Measurements from ENCODE around the gene CHRM1.

Gene CHRM1

DNA sequence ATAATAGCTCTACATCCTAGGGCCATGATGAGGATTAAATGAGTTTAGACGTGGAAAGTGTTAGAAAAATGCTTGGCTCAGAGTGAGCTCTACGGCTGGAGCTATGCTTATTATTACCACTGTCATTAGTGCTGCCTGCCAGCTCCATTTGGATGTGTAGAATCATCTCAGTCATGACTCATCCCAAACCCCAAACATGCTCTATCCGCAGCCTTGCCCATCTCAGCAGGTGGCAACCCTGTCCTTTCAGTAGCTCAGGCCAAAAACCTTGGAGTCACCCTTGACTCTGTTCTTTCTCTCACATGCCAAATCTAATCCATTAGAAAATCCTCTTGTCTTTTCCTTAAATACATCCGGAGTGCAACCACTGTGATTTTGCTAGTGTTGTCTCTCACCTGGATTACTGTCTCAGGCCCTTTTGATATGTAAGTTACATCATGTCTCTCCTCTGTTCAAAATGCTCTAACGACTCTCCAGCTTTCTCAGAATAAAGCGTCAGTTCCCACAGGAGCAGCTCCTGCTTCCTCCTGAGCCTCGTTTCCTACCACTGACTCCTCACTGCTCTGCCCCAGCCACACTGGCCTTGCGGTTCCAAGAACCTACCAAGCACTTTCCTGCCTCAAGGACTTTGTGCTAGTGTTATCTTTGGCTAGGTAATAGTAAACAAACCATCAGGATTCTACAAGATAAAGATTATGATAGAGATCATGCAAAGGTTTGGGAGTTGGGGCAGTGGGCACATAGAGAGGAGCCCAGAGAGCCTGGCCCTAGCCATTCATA, 10.5 kb upstream of the CHRM1 start:
- no peak overlapping the region for H3K27ac ChIP-seq
- TF ChIP-seq ZFX (IDR thresholded peaks at IDR 0.05; ENCODE audit: borderline replicate concordance) = no peak
- TF ChIP-seq, protein P1, sequence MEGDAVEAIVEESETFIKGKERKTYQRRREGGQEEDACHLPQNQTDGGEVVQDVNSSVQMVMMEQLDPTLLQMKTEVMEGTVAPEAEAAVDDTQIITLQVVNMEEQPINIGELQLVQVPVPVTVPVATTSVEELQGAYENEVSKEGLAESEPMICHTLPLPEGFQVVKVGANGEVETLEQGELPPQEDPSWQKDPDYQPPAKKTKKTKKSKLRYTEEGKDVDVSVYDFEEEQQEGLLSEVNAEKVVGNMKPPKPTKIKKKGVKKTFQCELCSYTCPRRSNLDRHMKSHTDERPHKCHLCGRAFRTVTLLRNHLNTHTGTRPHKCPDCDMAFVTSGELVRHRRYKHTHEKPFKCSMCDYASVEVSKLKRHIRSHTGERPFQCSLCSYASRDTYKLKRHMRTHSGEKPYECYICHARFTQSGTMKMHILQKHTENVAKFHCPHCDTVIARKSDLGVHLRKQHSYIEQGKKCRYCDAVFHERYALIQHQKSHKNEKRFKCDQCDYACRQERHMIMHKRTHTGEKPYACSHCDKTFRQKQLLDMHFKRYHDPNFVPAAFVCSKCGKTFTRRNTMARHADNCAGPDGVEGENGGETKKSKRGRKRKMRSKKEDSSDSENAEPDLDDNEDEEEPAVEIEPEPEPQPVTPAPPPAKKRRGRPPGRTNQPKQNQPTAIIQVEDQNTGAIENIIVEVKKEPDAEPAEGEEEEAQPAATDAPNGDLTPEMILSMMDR (IDR thresholded peaks at IDR 0.05) = no peak

DNA sequence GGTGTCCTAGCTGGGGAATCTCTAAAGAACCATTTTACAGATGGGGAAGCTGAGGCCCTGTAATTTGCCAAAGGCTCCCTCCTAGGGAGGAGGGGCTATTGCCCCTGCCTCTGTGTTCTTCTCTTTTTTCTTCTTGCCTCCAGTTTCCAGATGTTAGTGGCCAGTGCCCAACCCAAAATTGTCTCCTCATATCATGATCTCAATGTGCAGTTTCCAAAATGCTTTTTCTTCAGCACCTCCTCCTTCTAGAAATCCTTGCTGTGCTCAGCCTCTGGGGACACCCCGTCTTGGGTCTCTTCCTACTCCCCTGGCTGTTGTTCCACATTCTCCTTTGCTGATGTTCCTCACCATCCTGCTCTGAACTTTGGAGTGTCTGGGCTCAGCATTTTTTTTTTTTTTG, 9.5 kb upstream of the CHRM1 start:
- no peak overlapping the region for H3K27ac ChIP-seq
- no peak for TF ChIP-seq ZFX (IDR thresholded peaks at IDR 0.05; ENCODE audit: borderline replicate concordance)
- TF ChIP-seq, protein P1 (IDR thresholded peaks at IDR 0.05) = no peak

DNA sequence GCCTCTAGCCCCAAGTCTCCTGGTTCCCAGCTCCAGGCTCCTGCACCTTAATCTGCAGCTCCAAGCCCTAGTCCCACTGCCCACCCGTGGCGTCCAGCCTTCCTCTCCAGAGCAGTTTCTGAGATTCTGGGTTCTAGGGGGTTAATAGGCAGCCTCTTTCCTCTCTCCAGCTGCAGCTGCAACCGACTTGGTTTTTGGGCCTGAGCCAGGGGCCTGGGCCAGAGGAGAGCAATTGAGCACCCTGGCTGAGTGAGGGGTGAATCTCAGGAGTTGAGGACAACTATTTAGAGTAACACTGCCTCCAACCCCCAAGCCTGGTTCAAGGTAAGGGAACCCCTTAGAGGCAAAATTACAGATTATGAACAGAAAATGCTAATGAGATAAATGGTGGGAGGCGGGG, 9.0 kb upstream of the CHRM1 start:
- TF ChIP-seq, protein P1 (IDR thresholded peaks at IDR 0.05) = no peak
- TF ChIP-seq ZFX (IDR thresholded peaks at IDR 0.05; ENCODE audit: borderline replicate concordance) = no peak
- no peak overlapping the region for H3K27ac ChIP-seq

DNA sequence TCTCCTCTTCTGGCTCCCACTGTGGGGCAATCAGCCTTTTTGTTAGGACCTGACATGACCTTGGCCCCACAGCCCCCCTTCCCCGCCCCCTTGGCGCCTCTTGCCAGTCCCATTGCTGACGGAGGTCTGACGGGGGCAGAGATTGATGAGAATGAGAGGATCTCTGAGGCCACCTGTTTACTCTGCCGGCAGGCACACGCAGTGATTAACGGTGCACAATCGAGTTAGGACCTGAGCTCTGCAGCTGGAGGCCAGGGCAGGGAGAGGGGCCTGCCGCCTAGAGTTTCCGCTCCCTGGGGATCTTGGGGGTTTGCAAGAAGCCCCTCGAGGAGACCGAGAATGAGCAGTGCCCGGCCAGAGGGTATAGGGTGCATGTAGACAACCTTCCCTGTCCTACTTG, 6.8 kb upstream of the CHRM1 start:
- TF ChIP-seq, protein P1 (IDR thresholded peaks at IDR 0.05) = no peak
- TF ChIP-seq ZFX (IDR thresholded peaks at IDR 0.05; ENCODE audit: borderline replicate concordance) = no peak

DNA sequence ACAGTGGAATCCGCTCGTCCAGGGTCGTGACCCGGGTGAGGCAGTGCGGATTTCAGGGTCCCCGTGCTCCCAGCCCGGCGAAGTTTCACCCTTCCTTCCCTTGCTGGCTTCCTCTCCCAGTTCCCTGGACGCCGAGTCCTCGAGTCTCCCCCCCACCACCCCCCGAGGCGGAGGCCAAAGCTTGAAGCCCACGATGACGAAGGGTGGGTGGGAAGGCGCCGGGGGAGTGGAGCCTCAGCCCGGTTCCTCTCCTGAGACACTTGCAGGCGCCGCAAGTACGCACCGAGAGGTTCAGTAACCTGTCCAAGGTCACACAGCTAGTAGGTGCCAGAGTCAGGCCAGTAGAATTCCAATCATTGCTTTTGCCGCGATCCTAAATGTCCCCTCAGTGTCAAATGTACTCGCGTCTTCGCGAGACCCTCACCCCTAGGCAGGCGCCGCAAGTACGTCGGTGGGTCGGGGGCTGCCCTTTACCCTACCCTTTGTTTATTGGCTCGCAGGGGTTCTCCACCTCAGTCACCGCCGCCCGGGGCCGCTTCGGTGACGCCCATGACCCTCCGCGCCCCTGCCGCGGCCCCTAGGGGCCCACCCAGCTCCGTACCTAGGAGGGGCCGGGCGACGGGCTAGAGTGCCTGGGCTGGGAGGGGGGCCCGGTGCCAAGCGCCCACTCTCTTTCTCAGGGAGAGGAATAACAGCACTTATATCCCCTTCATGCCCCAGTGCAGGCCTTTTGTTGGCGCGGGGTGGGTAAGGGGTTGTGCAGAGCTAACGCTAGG, 5.7 kb upstream of the CHRM1 start:
- H3K27ac ChIP-seq = no peak overlapping the region
- TF ChIP-seq, protein P1 (IDR thresholded peaks at IDR 0.05) = no peak
- TF ChIP-seq ZFX (IDR thresholded peaks at IDR 0.05; ENCODE audit: borderline replicate concordance) = no peak

More for the DNA sequence above, 6.8 kb upstream of the CHRM1 start:
- H3K27ac ChIP-seq = no peak overlapping the region

DNA sequence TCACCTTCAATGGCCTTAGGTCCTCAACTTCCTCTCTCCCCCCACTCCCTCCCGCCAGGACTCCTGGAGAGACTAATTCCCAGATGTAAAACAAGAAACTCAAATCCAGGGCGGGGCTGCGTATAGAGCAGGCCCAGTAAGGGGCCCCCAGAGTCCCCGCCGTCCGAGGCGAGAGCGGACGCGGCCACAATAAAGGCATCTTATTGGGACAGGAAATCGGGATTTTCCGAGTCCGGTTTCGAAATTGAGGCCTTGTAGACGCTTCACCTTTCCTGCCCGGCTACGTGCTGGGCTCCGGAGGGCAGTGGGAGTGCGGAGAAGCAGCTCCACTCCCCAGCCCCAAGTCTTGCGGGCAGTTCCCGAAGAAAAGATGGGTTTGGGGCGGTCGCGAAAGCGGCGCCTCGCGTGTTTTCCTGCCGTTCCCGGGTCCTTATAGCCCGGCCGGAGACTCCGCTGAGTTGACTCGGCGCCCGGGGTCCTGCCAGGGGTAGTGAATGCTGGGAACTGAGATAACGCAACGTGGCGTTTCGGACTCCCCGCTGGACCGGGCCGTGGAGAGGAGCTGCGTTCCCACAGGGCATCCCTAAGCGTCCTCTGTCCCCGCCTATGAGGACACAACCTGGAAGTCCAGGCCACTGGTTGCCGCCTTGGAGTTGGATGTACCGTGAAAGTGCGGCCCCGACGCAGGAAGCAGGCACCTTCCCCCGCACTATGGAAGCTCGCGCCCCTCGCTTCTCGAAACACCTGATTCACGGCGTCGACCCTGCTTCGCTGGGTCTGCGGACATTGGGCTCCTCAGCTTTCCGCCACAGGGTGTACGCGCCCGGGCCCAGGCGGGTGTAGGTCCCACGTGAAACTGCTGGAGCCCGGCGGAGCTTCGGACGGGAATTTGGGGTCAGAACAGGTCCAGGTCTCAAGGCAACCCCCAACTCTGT, 4.8 kb upstream of the CHRM1 start:
- no peak for TF ChIP-seq ZFX (IDR thresholded peaks at IDR 0.05; ENCODE audit: borderline replicate concordance)
- TF ChIP-seq, protein P1 (IDR thresholded peaks at IDR 0.05) = no peak
- H3K27ac ChIP-seq = no peak overlapping the region

Measured in 22Rv1 (cell line).